ENCODE data around the gene NRF1. TPM values are rescaled to one million over a fixed set of nuclear protein-coding genes. Genes with fewer than 3 reads are reported as not detected.

The NRF1 gene
- total RNA-seq, 1 experiment from 2014 or later: 25.9 TPM

DNA sequence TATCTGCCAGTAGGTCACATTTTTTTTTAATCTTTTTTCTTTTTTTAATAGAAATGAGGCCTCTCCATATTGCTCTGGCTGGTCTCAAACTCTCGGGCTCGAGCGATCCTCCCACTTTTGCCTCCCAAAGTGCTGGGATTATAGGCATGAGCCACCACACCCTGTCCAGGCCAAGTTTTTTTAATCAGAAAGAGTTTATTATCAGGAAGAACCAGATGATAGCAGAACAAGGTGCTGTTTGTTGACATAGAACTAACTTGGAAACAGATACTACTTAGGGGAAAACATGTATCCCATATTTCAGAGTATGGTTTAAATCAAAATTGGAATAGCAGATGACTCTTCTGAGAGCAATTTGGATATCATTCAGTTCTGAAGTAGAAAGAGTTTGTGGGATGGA is 118.6 kb downstream of the NRF1 start:
- no peaks in the 10 kb centered on the region for H3K4me1 ChIP-seq (ENCODE audit: control insufficient read depth in 1 of 2, insufficient read depth in 2 of 2, low read length in 2 of 2)
- RAD21 ChIA-PET (ENCODE audit: low non-redundant PET in 1 of 2, low total read pairs in 2 of 2, uncharacterized antibody in 2 of 2, unreplicated experiment in 2 of 2): no interaction called here
- no peak overlapping the region for H3K27ac ChIP-seq (ENCODE audit: low read depth, low read length)
- no peaks in the 10 kb centered on the region for H3K9me2 ChIP-seq (ENCODE audit: insufficient read depth)
- BruUV-seq (replicated peaks): no TSS peak
- no peak overlapping the region for H3K9ac ChIP-seq (ENCODE audit: low read length)
- intact Hi-C loops (cut with micrococcal nuclease): no loop called here
- H3K27me3 ChIP-seq (ENCODE audit: insufficient read depth, low read length): no peaks in the 10 kb centered on the region
- H3K79me2 ChIP-seq (ENCODE audit: insufficient read depth, low read length): no peaks in the 10 kb centered on the region
- no peak overlapping the region for H3K4me2 ChIP-seq (ENCODE audit: low read length)
- POLR2A ChIA-PET: no interaction called here
- H3K36me3 ChIP-seq (ENCODE audit: control insufficient read depth in 1 of 2, insufficient read depth in 2 of 2, low read length in 2 of 2): peaks cover 12 to 18% of the 10 kb centered on the region in 2 experiments; a peak in 3 of 4 replicates
- TF ChIP-seq, protein P1, sequence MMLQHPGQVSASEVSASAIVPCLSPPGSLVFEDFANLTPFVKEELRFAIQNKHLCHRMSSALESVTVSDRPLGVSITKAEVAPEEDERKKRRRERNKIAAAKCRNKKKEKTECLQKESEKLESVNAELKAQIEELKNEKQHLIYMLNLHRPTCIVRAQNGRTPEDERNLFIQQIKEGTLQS (IDR thresholded peaks at IDR 0.05): no peak
- TF ChIP-seq, protein P2, sequence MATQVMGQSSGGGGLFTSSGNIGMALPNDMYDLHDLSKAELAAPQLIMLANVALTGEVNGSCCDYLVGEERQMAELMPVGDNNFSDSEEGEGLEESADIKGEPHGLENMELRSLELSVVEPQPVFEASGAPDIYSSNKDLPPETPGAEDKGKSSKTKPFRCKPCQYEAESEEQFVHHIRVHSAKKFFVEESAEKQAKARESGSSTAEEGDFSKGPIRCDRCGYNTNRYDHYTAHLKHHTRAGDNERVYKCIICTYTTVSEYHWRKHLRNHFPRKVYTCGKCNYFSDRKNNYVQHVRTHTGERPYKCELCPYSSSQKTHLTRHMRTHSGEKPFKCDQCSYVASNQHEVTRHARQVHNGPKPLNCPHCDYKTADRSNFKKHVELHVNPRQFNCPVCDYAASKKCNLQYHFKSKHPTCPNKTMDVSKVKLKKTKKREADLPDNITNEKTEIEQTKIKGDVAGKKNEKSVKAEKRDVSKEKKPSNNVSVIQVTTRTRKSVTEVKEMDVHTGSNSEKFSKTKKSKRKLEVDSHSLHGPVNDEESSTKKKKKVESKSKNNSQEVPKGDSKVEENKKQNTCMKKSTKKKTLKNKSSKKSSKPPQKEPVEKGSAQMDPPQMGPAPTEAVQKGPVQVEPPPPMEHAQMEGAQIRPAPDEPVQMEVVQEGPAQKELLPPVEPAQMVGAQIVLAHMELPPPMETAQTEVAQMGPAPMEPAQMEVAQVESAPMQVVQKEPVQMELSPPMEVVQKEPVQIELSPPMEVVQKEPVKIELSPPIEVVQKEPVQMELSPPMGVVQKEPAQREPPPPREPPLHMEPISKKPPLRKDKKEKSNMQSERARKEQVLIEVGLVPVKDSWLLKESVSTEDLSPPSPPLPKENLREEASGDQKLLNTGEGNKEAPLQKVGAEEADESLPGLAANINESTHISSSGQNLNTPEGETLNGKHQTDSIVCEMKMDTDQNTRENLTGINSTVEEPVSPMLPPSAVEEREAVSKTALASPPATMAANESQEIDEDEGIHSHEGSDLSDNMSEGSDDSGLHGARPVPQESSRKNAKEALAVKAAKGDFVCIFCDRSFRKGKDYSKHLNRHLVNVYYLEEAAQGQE (IDR thresholded peaks at IDR 0.05; ENCODE audit: low read depth): no peak
- TF ChIP-seq CBX3 (IDR thresholded peaks at IDR 0.05; ENCODE audit: low read depth): no peak
- no peak for TF ChIP-seq FOSL1 (IDR thresholded peaks at IDR 0.05; ENCODE audit: low read depth)
- no peak for TF ChIP-seq RAD21 (IDR thresholded peaks at IDR 0.05; ENCODE audit: low read depth)
- no peak for TF ChIP-seq JUND (IDR thresholded peaks at IDR 0.05)
- TF ChIP-seq, protein P3, sequence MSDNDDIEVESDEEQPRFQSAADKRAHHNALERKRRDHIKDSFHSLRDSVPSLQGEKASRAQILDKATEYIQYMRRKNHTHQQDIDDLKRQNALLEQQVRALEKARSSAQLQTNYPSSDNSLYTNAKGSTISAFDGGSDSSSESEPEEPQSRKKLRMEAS (IDR thresholded peaks at IDR 0.05): no peak
- no peak for TF ChIP-seq TCF7L2 (IDR thresholded peaks at IDR 0.05; ENCODE audit: borderline replicate concordance, extremely low read depth, insufficient read depth, insufficient read length)
- no peak for TF ChIP-seq EZH2phosphoT487 (IDR thresholded peaks at IDR 0.05; ENCODE audit: borderline replicate concordance)
- TF ChIP-seq, protein P4, sequence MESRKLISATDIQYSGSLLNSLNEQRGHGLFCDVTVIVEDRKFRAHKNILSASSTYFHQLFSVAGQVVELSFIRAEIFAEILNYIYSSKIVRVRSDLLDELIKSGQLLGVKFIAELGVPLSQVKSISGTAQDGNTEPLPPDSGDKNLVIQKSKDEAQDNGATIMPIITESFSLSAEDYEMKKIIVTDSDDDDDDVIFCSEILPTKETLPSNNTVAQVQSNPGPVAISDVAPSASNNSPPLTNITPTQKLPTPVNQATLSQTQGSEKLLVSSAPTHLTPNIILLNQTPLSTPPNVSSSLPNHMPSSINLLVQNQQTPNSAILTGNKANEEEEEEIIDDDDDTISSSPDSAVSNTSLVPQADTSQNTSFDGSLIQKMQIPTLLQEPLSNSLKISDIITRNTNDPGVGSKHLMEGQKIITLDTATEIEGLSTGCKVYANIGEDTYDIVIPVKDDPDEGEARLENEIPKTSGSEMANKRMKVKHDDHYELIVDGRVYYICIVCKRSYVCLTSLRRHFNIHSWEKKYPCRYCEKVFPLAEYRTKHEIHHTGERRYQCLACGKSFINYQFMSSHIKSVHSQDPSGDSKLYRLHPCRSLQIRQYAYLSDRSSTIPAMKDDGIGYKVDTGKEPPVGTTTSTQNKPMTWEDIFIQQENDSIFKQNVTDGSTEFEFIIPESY (IDR thresholded peaks at IDR 0.05; ENCODE audit: extremely low read depth, insufficient replicate concordance, low read length): no peak
- TF ChIP-seq POLR2AphosphoS5 (IDR thresholded peaks at IDR 0.05; ENCODE audit: low read depth, low read length): no peak
- TF ChIP-seq SRF (IDR thresholded peaks at IDR 0.05; ENCODE audit: low read depth): no peak
- no peak for TF ChIP-seq CEBPB (IDR thresholded peaks at IDR 0.05; ENCODE audit: low read depth)
- TF ChIP-seq EGR1 (IDR thresholded peaks at IDR 0.05; ENCODE audit: low read depth): no peak
- TF ChIP-seq, protein P5, sequence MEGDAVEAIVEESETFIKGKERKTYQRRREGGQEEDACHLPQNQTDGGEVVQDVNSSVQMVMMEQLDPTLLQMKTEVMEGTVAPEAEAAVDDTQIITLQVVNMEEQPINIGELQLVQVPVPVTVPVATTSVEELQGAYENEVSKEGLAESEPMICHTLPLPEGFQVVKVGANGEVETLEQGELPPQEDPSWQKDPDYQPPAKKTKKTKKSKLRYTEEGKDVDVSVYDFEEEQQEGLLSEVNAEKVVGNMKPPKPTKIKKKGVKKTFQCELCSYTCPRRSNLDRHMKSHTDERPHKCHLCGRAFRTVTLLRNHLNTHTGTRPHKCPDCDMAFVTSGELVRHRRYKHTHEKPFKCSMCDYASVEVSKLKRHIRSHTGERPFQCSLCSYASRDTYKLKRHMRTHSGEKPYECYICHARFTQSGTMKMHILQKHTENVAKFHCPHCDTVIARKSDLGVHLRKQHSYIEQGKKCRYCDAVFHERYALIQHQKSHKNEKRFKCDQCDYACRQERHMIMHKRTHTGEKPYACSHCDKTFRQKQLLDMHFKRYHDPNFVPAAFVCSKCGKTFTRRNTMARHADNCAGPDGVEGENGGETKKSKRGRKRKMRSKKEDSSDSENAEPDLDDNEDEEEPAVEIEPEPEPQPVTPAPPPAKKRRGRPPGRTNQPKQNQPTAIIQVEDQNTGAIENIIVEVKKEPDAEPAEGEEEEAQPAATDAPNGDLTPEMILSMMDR (IDR thresholded peaks at IDR 0.05 in 2 of 3, conservative IDR thresholded peaks at IDR 0.05 in 1 of 3; ENCODE audit: borderline replicate concordance in 1 of 3, insufficient read depth in 1 of 3, low read depth in 2 of 3, low read length in 2 of 3): no peak
- no peak for TF ChIP-seq POLR2A (IDR thresholded peaks at IDR 0.05; ENCODE audit: borderline replicate concordance, extremely low read depth, insufficient read depth, insufficient read length)
- TF ChIP-seq SP1 (IDR thresholded peaks at IDR 0.05; ENCODE audit: low read depth): no peak
- TF ChIP-seq ZFX (IDR thresholded peaks at IDR 0.05): no peak
- no peak for TF ChIP-seq ZNF274 (IDR thresholded peaks at IDR 0.05; ENCODE audit: low read depth, low read length)
- H3K9me3 ChIP-seq (ENCODE audit: control insufficient read depth in 1 of 2, insufficient read depth in 1 of 2, low read depth in 1 of 2, low read length in 2 of 2): no peaks in the 10 kb centered on the region
- H4K20me1 ChIP-seq (ENCODE audit: insufficient read depth): peaks cover 7% of the 10 kb centered on the region; the same call in 1 of the 2 replicates
- ATAC-seq (no peak), DNase-seq (ENCODE audit: low read depth, low spot score) (no peak)
- H2AFZ ChIP-seq (ENCODE audit: low read depth, low read length, poor library complexity, severe bottlenecking): no peak overlapping the region
- CTCF ChIA-PET: no interaction called here
- no peak overlapping the region for H3K4me3 ChIP-seq (replicated peaks in 1 of 2; ENCODE audit: low read depth in 1 of 2, low read length in 2 of 2)
